Right lung (tissue), 5 donors: ENCODE results near the gene RMI1. TPM values are rescaled to one million over a fixed set of nuclear protein-coding genes. Genes with fewer than 3 reads are reported as not detected.

Experiments used
- DNase-seq, 2 donors: peaks; one replicate each; pipeline ENCODE4 v3.0.0-alpha.2; 2013
- polyA plus RNA-seq, 5 donors: library from polyadenylated mRNA; unstranded; fragments of 120-200 nt; gene quantifications; one replicate each; pipeline versions ENCODE4 v1.2.1 to v1.2.3, GENCODE V29; 2013; ENCODE audit warnings: inconsistent platforms in 1 of 5, low replicate concordance in 1 of 5; ENCODE audit not compliant: insufficient read length in 5 of 5, insufficient read depth in 1 of 5

RMI1 gene
- polyA plus RNA-seq, 5 donors: 10.7 to 19.5 (median 15.2) TPM

DNA sequence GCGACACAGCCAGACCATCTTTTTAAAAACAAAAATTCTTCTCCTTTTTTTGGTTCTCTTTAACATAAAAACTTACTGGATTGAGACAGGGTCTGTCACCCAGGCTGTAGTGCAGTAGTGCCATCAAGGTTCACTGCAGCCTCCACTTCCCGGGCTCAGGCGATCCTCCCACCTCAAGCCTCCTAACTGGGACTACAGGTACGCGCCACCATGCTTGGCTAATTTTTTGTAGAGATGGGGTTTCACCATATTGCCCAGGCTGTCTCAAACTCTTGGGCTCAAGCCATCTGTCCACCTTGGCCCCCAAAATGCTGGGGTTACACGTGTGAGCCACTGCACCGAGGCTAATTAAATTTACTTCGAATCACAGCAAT is 14.4 kb upstream of the RMI1 start:
- no peak for DNase-seq

GRCh38 chr9:83967073-83967472 is 13.5 kb upstream of the RMI1 start:
- no peak for DNase-seq

GRCh38 chr9:83969602-83970001 is 11.0 kb upstream of the RMI1 start:
- no peak for DNase-seq

- no peak for DNase-seq
These were observed 9.1 kb upstream of the RMI1 start for GRCh38 chr9:83971485-83971884.

- no peak for DNase-seq
These were observed 8.3 kb upstream of the RMI1 start for GRCh38 chr9:83972286-83972685.

- no peak for DNase-seq
These were observed 5.3 kb upstream of the RMI1 start for GRCh38 chr9:83975300-83975699.

GRCh38 chr9:83976372-83976771 is 4.2 kb upstream of the RMI1 start:
- no peak for DNase-seq

DNA sequence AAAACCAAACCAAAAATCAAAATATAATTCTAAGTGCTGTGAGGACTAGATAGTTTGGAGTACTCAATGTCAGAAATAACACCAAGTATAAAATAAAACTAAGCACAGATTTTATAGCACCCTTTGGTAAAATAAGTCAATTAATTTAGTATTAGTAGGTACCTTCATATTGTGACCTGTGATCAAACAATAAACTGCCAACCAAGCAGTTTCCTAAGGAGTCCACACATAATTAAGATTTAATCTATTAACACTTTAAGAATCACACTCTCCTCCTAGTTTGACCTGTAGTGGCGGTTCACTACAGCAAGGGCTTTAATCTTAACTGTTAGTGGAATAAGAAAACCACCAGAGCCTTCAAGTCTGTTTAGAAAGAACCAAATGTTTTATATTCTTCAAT is 3.4 kb upstream of the RMI1 start:
- DNase-seq: no peak

- DNase-seq: peak; percentile 82
These were observed 1.4 kb upstream of the RMI1 start for GRCh38 chr9:83978992-83979811.

- peak; percentile 99 to 100 for DNase-seq
These were observed 702 bp upstream of the RMI1 start, which contains the start of gene HNRNPK for GRCh38 chr9:83979812-83980394. HNRNPK (minus strand) TSS chr9:83980215; CDS start chr9:83978252, 1,963 bp downstream.

- peak in 1 of 2 donors; percentile 21 for DNase-seq
These were observed 694 bp downstream of the RMI1 start for GRCh38 chr9:83981126-83981871.

DNA sequence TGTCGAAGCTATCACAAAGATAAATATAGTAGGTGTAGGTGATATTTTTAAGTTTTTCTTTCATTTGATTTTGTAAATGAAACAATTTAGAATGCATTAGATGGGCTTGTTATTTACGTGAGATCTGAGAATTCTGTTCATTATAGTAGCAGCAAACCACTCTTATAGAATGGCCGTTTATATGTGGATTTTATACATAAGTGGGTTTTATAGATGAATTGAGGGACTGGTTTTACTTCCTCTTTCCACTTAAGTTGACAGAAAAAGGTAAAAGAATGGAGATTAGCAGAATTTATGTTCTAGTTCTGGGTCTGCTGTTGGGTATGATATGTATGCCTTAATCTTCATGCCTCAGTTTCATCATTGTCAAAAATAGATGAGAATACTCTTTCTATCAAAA is 5.6 kb downstream of the RMI1 start:
- no peak for DNase-seq

DNA sequence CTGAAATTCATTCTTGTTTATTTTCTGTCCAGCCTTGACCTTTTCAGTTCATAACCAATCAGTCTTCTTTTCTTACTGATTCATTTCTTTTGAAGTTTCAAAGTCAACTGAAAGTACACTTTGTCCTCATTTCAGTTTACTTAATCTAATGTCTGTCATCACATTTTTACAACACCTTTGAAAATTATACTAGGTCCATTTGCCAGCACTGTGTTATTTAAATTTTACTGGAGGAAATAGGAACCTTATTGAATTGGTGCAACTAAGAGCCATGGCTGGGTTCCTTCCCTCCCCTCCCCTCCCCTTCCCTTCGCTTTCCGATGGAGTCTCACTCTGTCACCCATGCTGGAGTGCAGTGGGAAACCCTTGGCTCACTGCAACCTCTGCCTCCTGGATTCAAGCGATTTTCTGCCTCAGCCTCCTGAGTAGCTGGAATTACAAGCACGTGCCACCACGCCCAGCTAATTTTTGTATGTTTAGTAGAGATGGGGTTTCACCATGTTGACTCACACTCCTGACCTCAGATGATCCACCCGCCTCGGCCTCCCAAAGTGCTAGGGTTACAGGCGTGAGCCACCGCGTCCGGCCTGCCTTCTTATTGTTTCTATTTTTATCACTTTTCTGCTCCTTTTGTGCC is 6.3 kb downstream of the RMI1 start:
- no peak for DNase-seq

DNA sequence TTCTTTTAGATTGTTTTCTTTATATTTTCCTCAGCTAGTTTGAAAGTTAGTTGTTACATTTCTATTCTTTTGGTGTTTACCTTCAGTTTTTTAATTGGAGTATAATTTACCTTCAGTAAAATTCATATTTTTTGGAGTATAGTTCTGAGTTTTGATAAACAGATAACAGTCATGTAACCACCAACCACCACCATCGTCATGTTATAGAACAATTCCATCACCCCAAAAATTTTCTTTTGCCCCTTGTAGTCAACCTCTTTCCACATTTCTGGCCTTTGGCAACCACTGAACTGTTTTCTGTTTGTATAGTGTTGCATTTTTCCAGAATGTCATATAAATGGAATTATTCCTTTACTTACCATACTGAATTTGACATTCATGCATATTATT is 6.8 kb downstream of the RMI1 start:
- no peak for DNase-seq

DNA sequence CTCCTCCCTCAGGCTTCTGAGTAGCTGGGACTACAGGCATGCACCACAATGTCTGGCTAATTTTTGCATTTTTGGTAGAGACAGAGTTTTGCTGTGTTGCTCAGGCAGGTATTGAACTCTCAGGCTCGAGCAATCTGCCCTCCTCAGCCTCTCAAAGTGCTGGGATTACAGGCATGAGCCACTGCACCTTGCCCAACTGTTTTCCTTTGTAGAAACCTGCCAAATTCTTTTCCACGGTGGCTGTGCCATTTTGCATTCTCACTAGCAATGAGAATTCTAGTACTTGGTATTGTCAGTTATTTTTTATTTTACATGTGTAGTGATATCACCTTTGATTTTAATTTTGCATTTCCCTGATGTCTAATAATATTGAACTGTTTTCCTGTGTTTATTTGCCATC is 7.8 kb downstream of the RMI1 start:
- DNase-seq: no peak

DNA sequence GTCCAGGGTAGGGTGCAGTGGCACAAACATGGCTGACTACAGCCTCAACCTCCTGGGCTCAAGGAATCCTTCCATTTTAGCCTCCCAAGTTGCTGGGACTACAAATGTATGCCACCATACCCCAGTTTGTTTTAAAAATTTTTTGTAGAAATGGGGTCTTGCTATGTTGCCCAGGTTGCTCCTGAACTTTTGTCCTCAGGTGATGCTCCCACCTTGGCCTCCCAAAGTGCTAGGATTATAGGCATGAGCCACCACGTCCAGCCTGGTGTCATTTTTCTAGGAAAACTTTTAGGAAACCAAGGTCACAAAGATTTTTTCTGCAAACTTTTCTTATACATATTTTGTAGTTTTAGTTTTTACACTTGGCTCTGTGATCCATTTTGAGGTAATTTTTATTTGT is 10.8 kb downstream of the RMI1 start:
- DNase-seq: no peak

DNA sequence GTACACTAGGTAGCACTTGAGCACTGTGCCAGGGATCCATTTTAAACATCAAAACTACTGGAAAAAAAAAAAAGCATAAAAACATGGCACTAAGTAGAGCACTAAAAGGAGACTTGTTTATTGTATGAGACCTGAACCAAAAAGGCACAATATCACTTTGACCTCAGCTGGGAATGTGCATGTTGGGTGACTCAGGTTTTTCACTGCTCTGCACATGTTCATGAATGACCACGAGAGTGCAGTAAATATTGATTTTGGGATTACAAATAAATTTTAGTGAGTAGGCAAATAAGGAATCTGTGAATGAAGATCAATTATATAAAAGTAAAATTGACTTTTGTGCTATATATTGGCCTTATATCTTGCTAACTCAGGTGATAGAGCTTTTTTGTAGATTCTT is 11.8 kb downstream of the RMI1 start:
- no peak for DNase-seq

DNA sequence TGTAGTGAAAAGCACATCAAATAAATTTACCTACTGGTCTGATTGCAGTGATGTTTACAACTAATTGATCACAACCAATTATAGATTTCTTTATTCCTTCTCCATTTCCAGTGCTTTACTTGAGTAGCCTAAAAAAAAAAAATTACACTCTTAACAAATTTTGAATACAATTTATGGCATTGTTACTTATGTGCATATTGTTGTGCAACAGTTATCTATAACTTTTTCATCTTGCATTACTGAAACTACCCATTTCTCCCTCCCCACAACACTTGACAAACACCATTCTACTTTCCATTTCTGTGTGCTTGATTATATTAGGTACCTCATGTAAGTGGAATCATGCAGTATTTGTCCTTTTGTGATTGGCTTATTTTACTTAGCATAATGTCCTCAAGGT is 12.3 kb downstream of the RMI1 start:
- DNase-seq: no peak

DNA sequence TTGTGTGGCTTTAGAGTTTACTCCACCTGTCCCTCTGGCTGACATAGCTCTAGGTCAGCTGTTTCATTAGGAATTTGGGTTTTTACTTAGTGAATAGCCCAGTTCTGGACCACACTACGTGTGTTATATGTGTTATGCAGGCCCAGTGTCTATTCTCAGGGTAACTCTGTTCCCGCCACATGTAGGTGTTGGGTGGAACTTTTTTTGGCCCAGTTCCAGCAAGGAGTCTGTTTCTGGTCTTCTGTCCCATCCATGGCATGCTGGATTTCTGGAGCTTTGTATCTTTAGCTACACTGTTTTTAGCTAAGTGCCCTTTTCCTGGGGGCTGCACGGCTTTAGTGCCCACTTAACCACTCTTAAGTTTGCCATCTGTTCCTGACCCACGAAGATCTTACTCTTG is 15.5 kb downstream of the RMI1 start:
- no peak for DNase-seq

- no peak for DNase-seq
These were observed 18.7 kb downstream of the RMI1 start for GRCh38 chr9:83999141-83999918.

DNA sequence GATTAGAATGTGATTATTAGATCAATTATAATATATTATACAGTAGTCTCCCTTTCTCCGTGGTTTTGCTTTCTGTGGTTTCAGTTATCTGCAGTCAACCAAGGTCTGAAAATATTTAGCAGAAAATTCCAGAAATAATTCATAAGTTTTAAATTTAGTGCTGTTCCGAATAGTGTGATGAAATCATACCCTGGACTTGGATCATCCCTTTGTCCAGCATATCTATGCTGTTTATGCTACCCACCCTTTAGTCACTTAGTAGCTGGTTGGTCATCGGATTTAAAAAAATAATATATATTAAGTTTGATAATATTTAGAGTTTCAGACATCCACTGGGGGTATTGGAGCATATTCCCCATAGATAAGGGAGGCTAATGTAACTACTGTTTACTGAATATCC is 19.6 kb downstream of the RMI1 start:
- no peak for DNase-seq

DNA sequence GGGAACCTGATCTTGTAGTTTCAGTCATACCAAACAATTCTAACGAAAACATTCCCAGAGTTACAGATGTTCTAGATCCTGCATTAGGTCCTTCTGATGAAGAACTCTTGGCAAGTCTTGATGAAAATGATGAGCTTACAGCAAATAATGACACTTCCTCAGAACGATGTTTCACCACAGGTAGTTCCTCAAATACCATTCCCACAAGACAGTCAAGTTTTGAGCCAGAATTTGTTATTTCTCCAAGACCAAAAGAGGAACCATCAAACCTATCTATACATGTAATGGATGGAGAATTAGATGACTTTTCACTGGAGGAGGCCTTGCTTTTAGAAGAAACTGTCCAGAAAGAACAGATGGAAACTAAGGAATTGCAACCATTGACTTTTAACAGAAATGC is 21.0 kb downstream of the RMI1 start:
- no peak for DNase-seq
